Measurements from ENCODE around the gene SLC25A12. TPM values are rescaled to one million over a fixed set of nuclear protein-coding genes. Genes with fewer than 3 reads are reported as not detected.

SLC25A12 gene
- total and polyA plus RNA-seq, 2 of the 13 experiments (the other 11 are each of a cell fraction or from before 2014, with no cell fraction given) = 8.1 to 15.9 TPM

GRCh38 chr2:171889808-171890207, 4.2 kb downstream of the SLC25A12 start:
- no TSS peak for BruUV-seq (replicated peaks)
- H3K27ac ChIP-seq (ENCODE audit: extremely low read length, insufficient read depth, low read length) = no peak overlapping the region
- no peaks in the 10 kb centered on the region for H3K79me2 ChIP-seq (ENCODE audit: insufficient read depth, low read length)
- no peak overlapping the region for H3K4me2 ChIP-seq (ENCODE audit: low read depth, low read length)
- H3K9ac ChIP-seq (ENCODE audit: insufficient read depth, low read depth, low read length) = no peak overlapping the region
- intact Hi-C loops (cut with micrococcal nuclease; ENCODE audit: unreplicated experiment) = no loop called here
- ChIA-PET CTCF (ENCODE audit: low intra/inter-chr PET ratio, low total read pairs) (no interaction called here), POLR2A (interaction anchor here (1.0 kb wide), 1 partner anchor 33 kb away, joined by 3 read pairs; no protein-coding TSS in a partner anchor)
- DNase-seq (ENCODE audit: low spot score) (no peak), ATAC-seq (no peak), FAIRE-seq (no peak)
- no peaks in the 10 kb centered on the region; a peak in 1 of 5 replicates for H3K27me3 ChIP-seq (ENCODE audit: control insufficient read depth in 1 of 2, insufficient read depth in 2 of 2, low read length in 2 of 2)
- no peaks in the 10 kb centered on the region for H3K9me3 ChIP-seq (ENCODE audit: low read length)
- H3K4me1 ChIP-seq (ENCODE audit: insufficient read depth, low read length) = peaks cover 20% of the 10 kb centered on the region
- in situ Hi-C loops (cut with HindIII; ENCODE audit: extremely low pct_ligation_motif_present, low pct_unique_long_range_greater_than_20kb) = no loop called here
- no peak overlapping the region for H2AFZ ChIP-seq (ENCODE audit: low read length)
- WGBS (ENCODE audit: low lambda C conversion rate) = 9% methylated on average over 1 of the region's 1 CpG
- H3K36me3 ChIP-seq (replicated peaks in 1 of 2; ENCODE audit: control insufficient read depth in 1 of 2, insufficient read depth in 2 of 2, low read length in 2 of 2) = no peaks in the 10 kb centered on the region; a peak in 1 of 5 replicates
- TF ChIP-seq LCORL (IDR thresholded peaks at IDR 0.05) = no peak
- no peak for TF ChIP-seq LCORL (CRISPR knock-in tag; IDR thresholded peaks at IDR 0.05)
- peak in 1 of 2 experiments; percentile 90; a peak in 2 of 4 replicates for TF ChIP-seq ATF4 (CRISPR knock-in tag; IDR thresholded peaks at IDR 0.05)
- no peak for TF ChIP-seq PLRG1 (conservative IDR thresholded peaks at IDR 0.05)
- 0 out of 2 replicates have a peak, but pooled peaks have one; percentile 17 for TF ChIP-seq CEBPG (CRISPR knock-in tag; IDR thresholded peaks at IDR 0.05)
- peak; percentile 49; the same call in 1 of the 2 replicates for TF ChIP-seq GATAD2A (CRISPR knock-in tag; IDR thresholded peaks at IDR 0.05)
- peak; percentile 23; the same call in 1 of the 2 replicates for TF ChIP-seq CEBPB (IDR thresholded peaks at IDR 0.05; ENCODE audit: borderline replicate concordance, low read depth, low read length)
- TF ChIP-seq FOXA3 (CRISPR knock-in tag; IDR thresholded peaks at IDR 0.05) = peak; percentile 62; the same call in 1 of the 2 replicates
- TF ChIP-seq ZNF281 (CRISPR knock-in tag; IDR thresholded peaks at IDR 0.05; ENCODE audit: borderline replicate concordance) = no peak
- TF ChIP-seq NR2C2 (CRISPR knock-in tag; IDR thresholded peaks at IDR 0.05; ENCODE audit: borderline replicate concordance) = no peak
- TF ChIP-seq NAIF1 (CRISPR knock-in tag; IDR thresholded peaks at IDR 0.05; ENCODE audit: borderline replicate concordance) = no peak
- no peak for TF ChIP-seq IRX3 (CRISPR knock-in tag; IDR thresholded peaks at IDR 0.05; ENCODE audit: borderline replicate concordance, low read depth)
- H3K4me3 ChIP-seq (replicated peaks in 1 of 3; ENCODE audit: insufficient read depth in 1 of 3, low read depth in 2 of 3, low read length in 3 of 3) = no peak overlapping the region
- no peaks in the 10 kb centered on the region for H4K20me1 ChIP-seq (ENCODE audit: insufficient read depth, low read length)
